H1 (cell line): Measurements from ENCODE around the gene YIPF5. TPM values are rescaled to one million over a fixed set of nuclear protein-coding genes. Genes with fewer than 3 reads are reported as not detected.

Source experiments
- CTCF ChIA-PET: fragments of 300-600 bp; sonication (Branson Sonifier 250); formaldehyde crosslinking; loops from one replicate; lab custom pipeline; 2021; ENCODE audit not compliant: partially characterized antibody; lab: Charles Lee
- POLR2A ChIA-PET: fragments of 300-600 bp; sonication (Branson Sonifier 250); formaldehyde crosslinking; loops from one replicate; lab custom pipeline; 2021; ENCODE audit warnings: inconsistent platforms; ENCODE audit not compliant: partially characterized antibody; lab: Charles Lee
- DNase-seq, 2 experiments: peaks; one replicate each; pipeline versions ENCODE4 v3.0.0 to v3.0.0-alpha.2; 2010 to 2022; ENCODE audit warnings: low spot score in 2 of 2, low read depth in 1 of 2, mixed read lengths in 1 of 2
- FAIRE-seq: peaks from 2 replicates; lab custom pipeline; 2011; peaks lifted over from hg19 to GRCh38; lab: Jason Lieb, UNC
- H2AFZ ChIP-seq: 2 replicates; pipeline ENCODE4 v1.8.1; 2012; ENCODE audit warnings: low read length, inconsistent platforms
- H2AK5ac ChIP-seq: 2 replicates; pipeline ENCODE4 v1.6.1; 2013; ENCODE audit warnings: low read depth, low read length
- H2BK120ac ChIP-seq: replicated peaks from 2 replicates; pipeline ENCODE3; 2013; ENCODE audit warnings: low read depth, low read length, inconsistent platforms
- H2BK12ac ChIP-seq: 2 replicates; pipeline ENCODE4 v1.6.1; 2013; ENCODE audit warnings: low read depth, low read length
- H2BK15ac ChIP-seq: 2 replicates; pipeline ENCODE4 v1.6.1; 2013; ENCODE audit warnings: low read length
- H2BK20ac ChIP-seq: 2 replicates; pipeline ENCODE4 v1.6.1; 2013; ENCODE audit warnings: low read length
- H2BK5ac ChIP-seq: 2 replicates; pipeline ENCODE4 v1.6.1; 2013; ENCODE audit warnings: low read depth, low read length
- H3K14ac ChIP-seq: 2 replicates; pipeline ENCODE4 v1.6.1; 2013; ENCODE audit warnings: inconsistent platforms; ENCODE audit not compliant: insufficient read length
- H3K18ac ChIP-seq: 2 replicates; pipeline ENCODE4 v1.6.1; 2013; ENCODE audit warnings: low read length; ENCODE audit errors: extremely low read depth
- H3K23ac ChIP-seq: 2 replicates; pipeline ENCODE4 v1.6.1; 2013; ENCODE audit warnings: inconsistent platforms; ENCODE audit not compliant: insufficient read length
- H3K23me2 ChIP-seq: 2 replicates; pipeline ENCODE4 v1.6.1; 2013; ENCODE audit warnings: low read depth, low read length
- H3K27ac ChIP-seq: 2 replicates; pipeline ENCODE4 v1.6.1; 2011; ENCODE audit warnings: low read depth, low read length, inconsistent platforms
- H3K27me3 ChIP-seq, 4 experiments: replicated peaks in 1 of 4; 1 replicate in 1 of 4; 2 replicates in 3 of 4; pipeline versions ENCODE4 v1.6.1 to v1.8.1; 2011 to 2013; ENCODE audit warnings: low read length in 3 of 4, mild to moderate bottlenecking in 3 of 4, inconsistent platforms in 2 of 4, mixed read lengths in 2 of 4, moderate library complexity in 1 of 4; ENCODE audit not compliant: control insufficient read depth in 3 of 4, insufficient read depth in 3 of 4; ENCODE audit errors: extremely low read depth in 1 of 4
- H3K36me3 ChIP-seq, 4 experiments: 2 replicates each; pipeline versions ENCODE4 v1.6.1 to v1.8.1; 2011 to 2013; ENCODE audit warnings: mild to moderate bottlenecking in 4 of 4, low read length in 3 of 4, moderate library complexity in 2 of 4, control low read depth in 1 of 4, inconsistent platforms in 1 of 4; ENCODE audit not compliant: insufficient read depth in 4 of 4, control insufficient read depth in 2 of 4
- H3K4ac ChIP-seq: replicated peaks from 2 replicates; pipeline ENCODE3; 2013; ENCODE audit warnings: low read length, low read depth, mixed read lengths, inconsistent platforms; ENCODE audit not compliant: insufficient read length
- H3K4me1 ChIP-seq, 4 experiments: replicated peaks in 1 of 4; 1 replicate in 1 of 4; 2 replicates in 3 of 4; pipeline versions ENCODE4 v1.6.1 to v1.8.1; 2011 to 2013; ENCODE audit warnings: low read length in 3 of 4, inconsistent platforms in 2 of 4, mixed read lengths in 1 of 4; ENCODE audit not compliant: insufficient read depth in 4 of 4, control insufficient read depth in 3 of 4
- H3K4me2 ChIP-seq, 2 experiments: 2 replicates each; pipeline versions ENCODE4 v1.6.1 to v1.8.1; 2011 to 2013; ENCODE audit warnings: low read depth in 2 of 2, low read length in 2 of 2, control low read depth in 1 of 2, inconsistent platforms in 1 of 2, mild to moderate bottlenecking in 1 of 2; ENCODE audit not compliant: insufficient read depth in 1 of 2
- H3K4me3 ChIP-seq, 4 experiments: fragments of 200-600, 300-600 bp in 1 of 4; sonication (generic), shearing (Covaris generic), sonication (Bioruptor Twin) in 1 of 4; 2 replicates each; pipeline versions ENCODE4 v1.5.1 to v1.8.1; 2011 to 2016; ENCODE audit warnings: low read length in 4 of 4, low read depth in 3 of 4, control low read depth in 2 of 4, inconsistent platforms in 2 of 4, mild to moderate bottlenecking in 2 of 4, mixed read lengths in 1 of 4, moderate library complexity in 1 of 4; ENCODE audit not compliant: insufficient read depth in 2 of 4; ENCODE audit errors: extremely low read depth in 1 of 4
- H3K56ac ChIP-seq: replicated peaks from 2 replicates; pipeline ENCODE3; 2013; ENCODE audit warnings: low read depth, mild to moderate bottlenecking, mixed read lengths, low read length, inconsistent platforms; ENCODE audit not compliant: insufficient read length
- H3K79me1 ChIP-seq: 2 replicates; pipeline ENCODE4 v1.6.1; 2013; ENCODE audit warnings: low read depth, low read length, control low read depth
- H3K79me2 ChIP-seq, 2 experiments: 2 replicates each; pipeline versions ENCODE4 v1.6.1 to v1.8.1; 2012 to 2013; ENCODE audit warnings: low read length in 2 of 2, mild to moderate bottlenecking in 2 of 2, inconsistent platforms in 1 of 2; ENCODE audit not compliant: insufficient read depth in 2 of 2, control insufficient read depth in 1 of 2
- H3K9ac ChIP-seq, 4 experiments: replicated peaks in 1 of 4; 1 replicate in 1 of 4; 2 replicates in 3 of 4; pipeline versions ENCODE4 v1.6.1 to v1.8.1; 2011 to 2013; ENCODE audit warnings: low read depth in 3 of 4, low read length in 3 of 4, control low read depth in 2 of 4, mild to moderate bottlenecking in 2 of 4, moderate library complexity in 2 of 4, inconsistent platforms in 1 of 4; ENCODE audit errors: extremely low read depth in 1 of 4
- H3K9me3 ChIP-seq, 2 experiments: 2 replicates each; pipeline versions ENCODE4 v1.6.1 to v1.8.1; 2012 to 2013; ENCODE audit warnings: mild to moderate bottlenecking in 2 of 2, moderate library complexity in 2 of 2, control low read depth in 1 of 2, inconsistent platforms in 1 of 2, low read depth in 1 of 2, low read length in 1 of 2, mixed read lengths in 1 of 2; ENCODE audit not compliant: insufficient read depth in 2 of 2
- H4K20me1 ChIP-seq, 2 experiments: replicated peaks in 1 of 2; 2 replicates each; pipeline versions ENCODE3 to v1.8.1; 2011 to 2013; ENCODE audit warnings: inconsistent platforms in 2 of 2, low read length in 2 of 2, mild to moderate bottlenecking in 1 of 2; ENCODE audit not compliant: insufficient read depth in 2 of 2, control insufficient read depth in 1 of 2
- H4K5ac ChIP-seq: 2 replicates; pipeline ENCODE4 v1.6.1; 2013; ENCODE audit warnings: low read length, low read depth, mixed read lengths, inconsistent platforms; ENCODE audit not compliant: insufficient read length
- H4K8ac ChIP-seq: 2 replicates; pipeline ENCODE4 v1.8.0; 2013; ENCODE audit warnings: mild to moderate bottlenecking, moderate library complexity, low read length, inconsistent platforms; ENCODE audit not compliant: insufficient read depth; ENCODE audit errors: extremely low read depth
- H4K91ac ChIP-seq: replicated peaks from 2 replicates; pipeline ENCODE3; 2013; ENCODE audit warnings: low read length, mixed read lengths, inconsistent platforms; ENCODE audit not compliant: insufficient read length
- BACH1 ChIP-seq: IDR thresholded peaks from 2 replicates; pipeline ENCODE4 v1.6.1; 2012; ENCODE audit warnings: low read length, improper control_type of control experiment
- CBX8 ChIP-seq: fragments of 300-800, 300-1000 bp; sonication (generic); IDR thresholded peaks from 2 replicates; pipeline ENCODE4 v1.7.1; 2016; ENCODE audit warnings: low read depth, low read length, borderline replicate concordance
- CEBPB ChIP-seq: IDR thresholded peaks from 2 replicates; pipeline ENCODE4 v1.6.1; 2012; ENCODE audit warnings: low read depth, low read length
- EGR1 ChIP-seq: IDR thresholded peaks from 2 replicates; pipeline ENCODE4 v1.6.1; 2011; ENCODE audit warnings: low read depth, low read length, borderline replicate concordance
- JUND ChIP-seq: IDR thresholded peaks from 2 replicates; pipeline ENCODE4 v1.6.1; 2011; ENCODE audit warnings: mild to moderate bottlenecking, improper control_type of control experiment, low read length
- KDM4A ChIP-seq: IDR thresholded peaks from one replicate; pipeline ENCODE4 v1.7.1; 2012; ENCODE audit warnings: low read depth, mild to moderate bottlenecking, moderate library complexity, low read length, inconsistent platforms; ENCODE audit not compliant: severe bottlenecking
- RFX5 ChIP-seq: IDR thresholded peaks from 2 replicates; pipeline ENCODE4 v1.6.1; 2011; ENCODE audit warnings: low read depth, low read length, improper control_type of control experiment, borderline replicate concordance
- SP2 ChIP-seq: IDR thresholded peaks from 2 replicates; pipeline ENCODE4 v1.6.1; 2012; ENCODE audit warnings: mild to moderate bottlenecking, low read length, inconsistent platforms
- SRF ChIP-seq: IDR thresholded peaks from 2 replicates; pipeline ENCODE4 v1.6.1; 2011; ENCODE audit warnings: mild to moderate bottlenecking, low read depth, low read length, moderate library complexity
- SUZ12 ChIP-seq: fragments of 200-600 bp; sonication (generic); IDR thresholded peaks from 2 replicates; pipeline ENCODE4 v1.6.1; 2012; ENCODE audit warnings: mild to moderate bottlenecking, inconsistent platforms, low read length, moderate library complexity, mixed read lengths
- TBP ChIP-seq: IDR thresholded peaks from 2 replicates; pipeline ENCODE4 v1.6.1; 2011; ENCODE audit warnings: low read depth, low read length, improper control_type of control experiment
- WGBS, 2 experiments: shearing (Covaris generic) in 1 of 2; methylation state at CpG; one replicate each; pipeline versions ENCODE4 v1.1.6 to v1.1.7; 2013 to 2015; ENCODE audit warnings: low lambda C conversion rate in 2 of 2, mixed read lengths in 2 of 2, inconsistent platforms in 1 of 2, low coverage in 1 of 2, missing lambda C conversion rate in 1 of 2; ENCODE audit not compliant: insufficient replicate concordance in 2 of 2, insufficient coverage in 1 of 2, insufficient read length in 1 of 2; ENCODE audit errors: extremely low coverage in 1 of 2, missing lambda C conversion rate in 1 of 2; 5-methylcytosine and 5-hydroxymethylcytosine counted together
- polyA plus RNA-seq, 7 experiments: library from polyadenylated mRNA; depleted of rRNA in 3 of 7; stranded (reverse) in 5 of 7; unstranded in 2 of 7; fragments of >200 nt in 5 of 7; fragments of 200-250 nt in 2 of 7; gene quantifications; 1 replicate in 5 of 7; 2 replicates in 1 of 7; 4 replicates in 1 of 7; pipeline versions ENCODE4 v1.2.1 to v1.2.3, GENCODE V29; 2011 to 2013; ENCODE audit warnings: missing spikeins in 2 of 7, mixed read lengths in 2 of 7
- total RNA-seq: library from RNA; stranded (reverse); fragmentation: NEBNext Ultra II Directional; extraction: Animal tissue kit (Norgen Biotek cat#: 25700); gene quantifications from 2 replicates; pipeline ENCODE4 v1.2.1, GENCODE V29; 2021

Gene YIPF5
- total and polyA plus RNA-seq, 2 of the 8 experiments (the other 6 are each of a cell fraction or from before 2014, with no cell fraction given): 27.6 to 33.6 TPM

- no peak overlapping the region for H2BK20ac ChIP-seq
- H3K4me1 ChIP-seq: peaks cover 2 to 4% (median 3%) of the 10 kb centered on the region in 4 experiments; a peak in 3 of 7 replicates
- H3K27ac ChIP-seq: no peak overlapping the region
- H2BK15ac ChIP-seq: no peak overlapping the region
- H3K79me2 ChIP-seq: no peaks in the 10 kb centered on the region
- POLR2A ChIA-PET: no interaction called here
- TF ChIP-seq BACH1 (no peak), EGR1 (no peak), KDM4A (no peak), SUZ12 (no peak), SRF (no peak), JUND (no peak), TBP (no peak), CEBPB (no peak), RFX5 (no peak), SP2 (no peak), CBX8 (no peak)
- no peak overlapping the region for H2AK5ac ChIP-seq
- no peak overlapping the region for H3K56ac ChIP-seq
- H3K23me2 ChIP-seq: no peaks in the 10 kb centered on the region
- H4K91ac ChIP-seq: no peak overlapping the region
- H3K27me3 ChIP-seq: no peaks in the 10 kb centered on the region
- no peak overlapping the region for H3K14ac ChIP-seq
- no peak overlapping the region for H2BK5ac ChIP-seq
- no peak overlapping the region for H4K8ac ChIP-seq
- no peak overlapping the region for H3K4me3 ChIP-seq
- H2AFZ ChIP-seq: no peak overlapping the region
- no peaks in the 10 kb centered on the region for H3K79me1 ChIP-seq
- 83% methylated on average over 4 of the region's 4 CpGs; no CpG with 5 or more reads in 1 of the 2 experiments for WGBS, 2 experiments
- no peak overlapping the region for H3K18ac ChIP-seq
- no peak overlapping the region for H2BK12ac ChIP-seq
- H3K23ac ChIP-seq: no peak overlapping the region
- no peaks in the 10 kb centered on the region for H3K9me3 ChIP-seq
- no peak overlapping the region for H3K4me2 ChIP-seq
- no peak overlapping the region for H3K9ac ChIP-seq
- DNase-seq (no peak), FAIRE-seq (no peak)
- no peaks in the 10 kb centered on the region for H3K36me3 ChIP-seq
- H4K20me1 ChIP-seq: no peaks in the 10 kb centered on the region
- no peak overlapping the region for H3K4ac ChIP-seq
- no peak overlapping the region for H2BK120ac ChIP-seq
- CTCF ChIA-PET: interaction anchor here (0.6 to 0.9 kb wide), 3 partner anchors 15 to 1238 kb away, joined by 3 to 4 read pairs (median 3); no protein-coding TSS in a partner anchor
- H4K5ac ChIP-seq: no peak overlapping the region
Observed at GRCh38 chr5:144126707-144127106, 43.8 kb downstream of the YIPF5 start.
